Activated T-helper 1 cell treated with anti-CD3 and anti-CD28 coated beads, Interleukin-12 subunit alpha, Interleukin-12 subunit beta, Interleukin-2, Interleukin-4 antibody, amounts not matched to agents 30 ng/mL and 10 ng/mL and 1 ng/mL, durations not matched to agents 14 hours and 24 hours and 36 hours (primary cell): ENCODE data around the gene RNF13. TPM values are rescaled to one million over a fixed set of nuclear protein-coding genes. Genes with fewer than 3 reads are reported as not detected.
"Not testable (repeated sequence)": the region's sequence is repeated elsewhere in the genome, so short reads cannot be mapped to it uniquely, and the experiment has no call there.

Experiments
- DNase-seq: peaks from one replicate; pipeline ENCODE4 v3.0.0; 2021; ENCODE audit warnings: low spot score
- H3K27ac Mint-ChIP-seq: one replicate; pipeline ENCODE4 v1.8.0; 2021; ENCODE audit warnings: mild to moderate bottlenecking, mixed read lengths
- H3K27me3 Mint-ChIP-seq: one replicate; pipeline ENCODE4 v1.8.0; 2022; ENCODE audit warnings: mild to moderate bottlenecking, moderate library complexity, mixed read lengths; ENCODE audit not compliant: insufficient read depth
- H3K36me3 Mint-ChIP-seq: one replicate; pipeline ENCODE4 v1.8.0; 2021; ENCODE audit warnings: low read depth, mixed read lengths
- H3K4me1 Mint-ChIP-seq: one replicate; pipeline ENCODE4 v1.8.0; 2021; ENCODE audit warnings: low read depth, mixed read lengths
- H3K4me3 Mint-ChIP-seq: one replicate; pipeline ENCODE4 v1.8.0; 2021; ENCODE audit warnings: mild to moderate bottlenecking, moderate library complexity, mixed read lengths
- H3K9me3 Mint-ChIP-seq: one replicate; pipeline ENCODE4 v1.8.0; 2021; ENCODE audit warnings: mixed read lengths
- intact Hi-C: fragments of 100-400 bp; cut with micrococcal nuclease; formaldehyde crosslinking; loops from one replicate; pipeline ENCODE4 v1.15.1; 2024
- total RNA-seq: library from RNA; stranded (reverse); gene quantifications from 2 replicates; pipeline ENCODE4 v1.2.3, GENCODE V29; 2022

RNF13 gene
- total RNA-seq, 1 donor from 2014 or later, result 41.1 TPM

DNA sequence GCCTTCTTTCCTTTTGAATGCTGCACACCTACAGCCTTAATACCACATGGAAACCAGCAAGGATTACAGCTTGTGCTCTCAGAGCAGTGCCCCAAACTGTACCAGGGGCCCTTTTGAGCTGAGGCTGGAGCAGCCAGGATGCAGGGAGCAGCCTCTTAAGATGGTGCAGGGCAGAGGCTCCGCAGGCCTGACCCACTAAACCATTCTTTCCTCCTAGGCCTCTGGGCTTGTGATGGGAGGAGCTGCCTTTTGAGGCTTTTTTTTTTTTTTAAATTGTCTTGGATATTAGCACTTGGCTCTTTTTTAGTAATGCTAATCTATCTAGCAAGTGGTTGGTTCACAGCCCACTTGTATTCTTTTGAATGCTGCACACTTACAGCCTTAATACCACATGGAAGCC lies 120.0 kb downstream of the RNF13 start:
- intact Hi-C loops, result loop anchor here (10.0 kb wide), 1 partner anchor 562 kb away; no protein-coding TSS in a partner anchor

GRCh38 chr3:149933858-149934257 lies 120.8 kb downstream of the RNF13 start:
- Mint-ChIP-seq H3K27me3 (no peaks in the 10 kb centered on the region), H3K9me3 (peaks cover 7% of the 10 kb centered on the region), H3K36me3 (peaks cover 11% of the 10 kb centered on the region), H3K27ac (no peak overlapping the region), H3K4me1 (peaks cover 7% of the 10 kb centered on the region), H3K4me3 (no peak overlapping the region)
- no peak for DNase-seq
- intact Hi-C loops, result loop anchor here (10.0 kb wide), 1 partner anchor 561 kb away; no protein-coding TSS in a partner anchor

More for the DNA sequence above, 120.0 kb downstream of the RNF13 start:
- peaks cover 7% of the 10 kb centered on the region for H3K4me1 Mint-ChIP-seq
- H3K36me3 Mint-ChIP-seq, result peaks cover 11% of the 10 kb centered on the region
- no peaks in the 10 kb centered on the region for H3K27me3 Mint-ChIP-seq
- H3K4me3 Mint-ChIP-seq, result no peak overlapping the region
- DNase-seq, result no peak
- H3K27ac Mint-ChIP-seq, result no peak overlapping the region
- H3K9me3 Mint-ChIP-seq, result peaks cover 7% of the 10 kb centered on the region

DNA sequence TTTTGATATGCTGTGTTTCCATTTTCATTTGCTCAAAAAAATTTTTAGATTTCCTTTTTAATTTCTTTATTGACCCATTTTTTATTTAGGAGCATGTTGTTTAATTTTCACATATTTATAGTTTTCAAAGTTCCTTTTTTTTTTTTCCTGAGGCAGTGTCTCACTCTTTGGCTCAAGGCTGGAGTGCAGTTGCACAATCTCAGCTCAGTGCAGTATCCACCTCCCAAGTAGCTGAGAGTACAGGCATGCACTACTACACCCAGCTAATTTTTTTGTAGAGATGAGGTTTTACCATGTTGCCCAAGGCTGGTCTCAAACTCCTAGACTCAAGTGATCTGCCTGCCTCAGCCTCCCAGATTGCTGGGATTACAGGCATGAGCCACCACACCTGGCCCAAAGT lies 121.5 kb downstream of the RNF13 start:
- no peak for DNase-seq
- peaks cover 11% of the 10 kb centered on the region for H3K36me3 Mint-ChIP-seq
- H3K9me3 Mint-ChIP-seq, result peaks cover 7% of the 10 kb centered on the region
- intact Hi-C loops, result loop anchor here (10.0 kb wide), 1 partner anchor 560 kb away; no protein-coding TSS in a partner anchor
- H3K4me3 Mint-ChIP-seq, result no peak overlapping the region
- H3K27me3 Mint-ChIP-seq, result no peaks in the 10 kb centered on the region
- peaks cover 7% of the 10 kb centered on the region for H3K4me1 Mint-ChIP-seq
- H3K27ac Mint-ChIP-seq, result no peak overlapping the region

- no peaks in the 10 kb centered on the region for H3K27me3 Mint-ChIP-seq
- H3K36me3 Mint-ChIP-seq, result peaks cover 8% of the 10 kb centered on the region
- peaks cover 6% of the 10 kb centered on the region for H3K9me3 Mint-ChIP-seq
- DNase-seq, result no peak
- H3K4me1 Mint-ChIP-seq, result peaks cover 7% of the 10 kb centered on the region
- intact Hi-C loops, result loop anchor here (1.0 to 10.0 kb wide), 4 partner anchors 30 to 558 kb away; no protein-coding TSS in a partner anchor
- H3K27ac Mint-ChIP-seq, result no peak overlapping the region
- H3K4me3 Mint-ChIP-seq, result no peak overlapping the region
Observed at GRCh38 chr3:149936812-149937230, 123.8 kb downstream of the RNF13 start.

- not testable (repeated sequence) for H3K4me3 Mint-ChIP-seq, H3K27ac Mint-ChIP-seq, H3K4me1 Mint-ChIP-seq, H3K27me3 Mint-ChIP-seq, H3K36me3 Mint-ChIP-seq, DNase-seq, H3K9me3 Mint-ChIP-seq
- intact Hi-C loops, result loop anchor here (10.0 kb wide), 1 partner anchor 556 kb away; no protein-coding TSS in a partner anchor
Observed at GRCh38 chr3:149938392-149939055, 125.5 kb downstream of the RNF13 start.

DNA sequence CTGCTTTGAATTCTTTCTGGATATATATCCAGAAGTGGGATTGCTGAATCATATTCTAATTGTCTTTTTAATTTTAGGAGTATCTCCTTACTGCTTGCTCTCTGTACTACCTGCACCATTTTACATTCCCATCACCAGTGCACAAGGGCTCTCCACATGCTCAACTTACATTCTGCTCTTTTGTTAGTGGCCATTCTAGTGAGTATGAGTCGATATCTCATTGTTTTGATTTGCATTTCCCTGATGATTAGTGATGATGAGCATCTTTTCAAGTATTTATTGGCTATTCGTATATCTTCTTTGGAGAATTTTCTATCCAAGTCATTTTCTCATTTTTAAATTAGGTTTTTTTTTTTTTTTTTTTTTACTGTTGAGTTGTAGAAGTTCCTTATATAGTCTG lies 128.2 kb downstream of the RNF13 start:
- Mint-ChIP-seq H3K4me1 (no peaks in the 10 kb centered on the region), H3K36me3 (peaks cover 4% of the 10 kb centered on the region), H3K4me3 (no peak overlapping the region), H3K27me3 (no peaks in the 10 kb centered on the region), H3K27ac (no peak overlapping the region), H3K9me3 (no peaks in the 10 kb centered on the region)
- intact Hi-C loops, result no loop called here
- DNase-seq, result no peak

DNA sequence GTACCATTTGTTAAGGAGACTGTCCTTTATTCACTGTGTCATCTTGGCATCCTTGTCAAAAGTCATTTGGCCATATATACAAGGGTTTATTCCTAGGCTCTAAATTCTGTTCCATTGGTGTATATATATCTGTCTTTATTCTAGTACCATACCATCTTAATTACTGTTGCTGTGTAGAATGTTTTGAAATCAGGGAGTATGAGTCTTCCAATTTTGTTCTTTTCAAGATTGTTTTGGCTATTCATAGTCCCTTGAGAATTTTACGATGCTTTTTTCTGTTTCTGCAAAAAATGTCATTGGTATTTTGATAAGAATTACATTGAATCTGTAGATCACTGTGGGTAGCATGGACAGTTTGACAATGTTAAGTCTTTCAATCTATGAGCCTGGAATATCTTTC lies 128.9 kb downstream of the RNF13 start:
- DNase-seq, result no peak
- no peaks in the 10 kb centered on the region for H3K27me3 Mint-ChIP-seq
- intact Hi-C loops, result no loop called here
- no peaks in the 10 kb centered on the region for H3K9me3 Mint-ChIP-seq
- H3K4me3 Mint-ChIP-seq, result no peak overlapping the region
- no peak overlapping the region for H3K27ac Mint-ChIP-seq
- no peaks in the 10 kb centered on the region for H3K4me1 Mint-ChIP-seq
- peaks cover 4% of the 10 kb centered on the region for H3K36me3 Mint-ChIP-seq

GRCh38 chr3:149942409-149942808 lies 129.4 kb downstream of the RNF13 start:
- DNase-seq, result no peak
- intact Hi-C loops, result no loop called here
- no peaks in the 10 kb centered on the region for H3K4me1 Mint-ChIP-seq
- peaks cover 4% of the 10 kb centered on the region for H3K36me3 Mint-ChIP-seq
- H3K27ac Mint-ChIP-seq, result no peak overlapping the region
- no peaks in the 10 kb centered on the region for H3K9me3 Mint-ChIP-seq
- H3K4me3 Mint-ChIP-seq, result no peak overlapping the region
- no peaks in the 10 kb centered on the region for H3K27me3 Mint-ChIP-seq

DNA sequence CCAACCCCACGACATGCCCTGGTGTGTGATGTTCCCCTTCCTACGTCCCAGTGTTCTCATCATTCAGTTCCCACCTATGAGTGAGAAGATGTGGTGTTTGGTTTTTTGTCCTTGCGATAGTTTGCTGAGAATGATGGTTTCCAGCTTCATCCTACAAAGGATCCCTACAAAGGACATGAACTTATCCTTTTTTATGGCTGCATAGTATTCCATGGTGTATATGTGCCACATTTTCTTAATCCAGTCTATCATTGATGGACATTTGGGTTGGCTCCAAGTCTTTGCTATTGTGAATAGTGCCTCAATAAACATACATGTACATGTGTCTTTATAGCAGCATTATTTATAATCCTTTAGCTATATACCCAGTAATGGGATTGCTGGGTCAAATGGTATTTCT lies 131.0 kb downstream of the RNF13 start:
- DNase-seq, H3K4me1 Mint-ChIP-seq, H3K4me3 Mint-ChIP-seq, H3K27ac Mint-ChIP-seq, H3K9me3 Mint-ChIP-seq, H3K36me3 Mint-ChIP-seq, intact Hi-C loops, H3K27me3 Mint-ChIP-seq: not testable (repeated sequence)

DNA sequence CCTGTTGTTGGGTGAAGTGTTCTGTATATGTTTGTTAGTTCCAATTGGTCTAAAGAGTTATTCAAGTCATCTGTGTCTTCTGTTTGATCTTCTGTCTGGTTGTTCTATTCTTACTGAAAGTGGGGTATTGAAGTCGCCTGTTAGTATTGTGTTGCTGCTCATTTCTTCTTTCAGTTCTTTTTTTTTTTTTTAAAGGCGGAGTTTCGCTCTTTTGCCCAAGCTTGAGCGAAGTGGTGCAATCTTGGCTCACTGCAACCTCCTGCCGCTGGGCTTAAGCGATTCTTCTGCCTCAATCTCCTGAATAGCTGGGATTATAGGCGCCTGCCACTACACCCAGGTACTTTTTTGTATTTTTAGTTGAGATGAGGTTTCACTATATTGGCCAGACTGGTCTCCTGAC lies 134.2 kb downstream of the RNF13 start:
- no peak overlapping the region for H3K4me3 Mint-ChIP-seq
- no peaks in the 10 kb centered on the region for H3K9me3 Mint-ChIP-seq
- H3K27ac Mint-ChIP-seq, result no peak overlapping the region
- DNase-seq, result no peak
- no peaks in the 10 kb centered on the region for H3K27me3 Mint-ChIP-seq
- H3K36me3 Mint-ChIP-seq, result peaks cover 6% of the 10 kb centered on the region
- intact Hi-C loops, result no loop called here
- H3K4me1 Mint-ChIP-seq, result no peaks in the 10 kb centered on the region

- H3K4me3 Mint-ChIP-seq, result no peak overlapping the region
- no peaks in the 10 kb centered on the region for H3K27me3 Mint-ChIP-seq
- no peak for DNase-seq
- peaks cover under 1% of the 10 kb centered on the region for H3K4me1 Mint-ChIP-seq
- intact Hi-C loops, result no loop called here
- no peak overlapping the region for H3K27ac Mint-ChIP-seq
- H3K9me3 Mint-ChIP-seq, result no peaks in the 10 kb centered on the region
- peaks cover 1% of the 10 kb centered on the region for H3K36me3 Mint-ChIP-seq
Observed at GRCh38 chr3:149949181-149949580, 136.2 kb downstream of the RNF13 start.

- H3K27ac Mint-ChIP-seq, result no peak overlapping the region
Observed at GRCh38 chr3:149954812-149955211, 141.8 kb downstream of the RNF13 start.

DNA sequence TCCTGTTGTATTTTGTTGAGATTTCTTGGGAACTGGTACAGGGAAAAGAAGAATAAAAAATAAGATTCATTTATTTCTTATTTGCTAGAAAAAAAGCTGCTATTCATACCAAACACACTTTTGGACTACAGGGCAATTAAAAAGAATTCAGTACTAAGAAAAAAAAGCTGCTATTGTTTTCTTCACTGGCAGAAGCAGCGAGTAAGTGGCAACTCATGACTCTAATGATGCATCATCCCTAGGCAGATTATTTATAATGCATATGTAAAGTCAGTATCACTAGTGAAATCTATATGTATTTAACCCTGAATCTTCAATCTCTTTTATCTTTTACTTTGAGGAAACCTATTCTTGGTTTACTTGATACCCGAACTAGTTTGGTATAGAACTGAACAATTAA lies 142.4 kb downstream of the RNF13 start:
- Mint-ChIP-seq H3K27me3 (no peaks in the 10 kb centered on the region), H3K4me3 (no peak overlapping the region), H3K9me3 (no peaks in the 10 kb centered on the region), H3K27ac (no peak overlapping the region), H3K36me3 (peaks cover under 1% of the 10 kb centered on the region), H3K4me1 (peaks cover 14% of the 10 kb centered on the region)
- DNase-seq, result no peak
- intact Hi-C loops, result no loop called here

More at GRCh38 chr3:149954812-149955211, 141.8 kb downstream of the RNF13 start:
- H3K27me3 Mint-ChIP-seq, result no peaks in the 10 kb centered on the region
- DNase-seq, result no peak
- no peaks in the 10 kb centered on the region for H3K36me3 Mint-ChIP-seq
- H3K4me3 Mint-ChIP-seq, result no peak overlapping the region
- intact Hi-C loops, result no loop called here
- peaks cover 14% of the 10 kb centered on the region for H3K4me1 Mint-ChIP-seq
- H3K9me3 Mint-ChIP-seq, result no peaks in the 10 kb centered on the region
